GM19351 (cell line): ENCODE measurements around the gene ERCC4.

Experiments used
- ATAC-seq: cut with Tn5 transposase; IDR thresholded peaks from one replicate; pipeline ENCODE4 v1.9.1; 2021; ENCODE audit warnings: mild to moderate bottlenecking, moderate library complexity; ENCODE audit not compliant: unreplicated experiment

ERCC4 gene

GRCh38 chr16:13909872-13910303 is 10.1 kb upstream of the ERCC4 start:
- no peak for ATAC-seq

- no peak for ATAC-seq
Observed at GRCh38 chr16:13911306-13911705, 8.6 kb upstream of the ERCC4 start.

GRCh38 chr16:13911871-13912270 is 8.1 kb upstream of the ERCC4 start:
- no peak for ATAC-seq

GRCh38 chr16:13912891-13913290 is 7.1 kb upstream of the ERCC4 start:
- ATAC-seq = no peak

GRCh38 chr16:13913374-13914292 is 6.3 kb upstream of the ERCC4 start:
- no peak for ATAC-seq

GRCh38 chr16:13915033-13915635 is 4.8 kb upstream of the ERCC4 start:
- no peak for ATAC-seq

GRCh38 chr16:13919330-13919682 is 648 bp upstream of the ERCC4 start:
- no peak for ATAC-seq

- no peak for ATAC-seq
Observed at GRCh38 chr16:13920510-13920818, 510 bp downstream of the ERCC4 start.

GRCh38 chr16:13921328-13921727 is 1.4 kb downstream of the ERCC4 start:
- no peak for ATAC-seq

GRCh38 chr16:13923703-13924298 is 3.8 kb downstream of the ERCC4 start:
- ATAC-seq = no peak

GRCh38 chr16:13926464-13926863 is 6.5 kb downstream of the ERCC4 start:
- no peak for ATAC-seq

- no peak for ATAC-seq
Observed at GRCh38 chr16:13926891-13927290, 6.9 kb downstream of the ERCC4 start.

GRCh38 chr16:13928646-13929045 is 8.7 kb downstream of the ERCC4 start:
- ATAC-seq = no peak

- ATAC-seq = no peak
Observed at GRCh38 chr16:13931845-13932244, 11.9 kb downstream of the ERCC4 start.

GRCh38 chr16:13935408-13935807 is 15.5 kb downstream of the ERCC4 start:
- no peak for ATAC-seq

- ATAC-seq = no peak
Observed at GRCh38 chr16:13936155-13936554, 16.2 kb downstream of the ERCC4 start.

GRCh38 chr16:13936596-13937081 is 16.7 kb downstream of the ERCC4 start:
- no peak for ATAC-seq

GRCh38 chr16:13937411-13937810 is 17.5 kb downstream of the ERCC4 start:
- ATAC-seq = no peak

GRCh38 chr16:13938480-13938879 is 18.5 kb downstream of the ERCC4 start:
- no peak for ATAC-seq

GRCh38 chr16:13939821-13940220 is 19.9 kb downstream of the ERCC4 start:
- ATAC-seq = no peak

GRCh38 chr16:13940397-13940933 is 20.5 kb downstream of the ERCC4 start:
- ATAC-seq = no peak

GRCh38 chr16:13944816-13945215 is 24.9 kb downstream of the ERCC4 start:
- no peak for ATAC-seq
